ENCODE data around the gene ARHGAP42.

GRCh38 chr11:100638648-100639047 lies 48.4 kb upstream of the ARHGAP42 start:
- TF ChIP-seq CTCF (IDR thresholded peaks at IDR 0.05) (no peak), POLR2A (IDR thresholded peaks at IDR 0.05) (no peak)
